Measurements from ENCODE around the gene SFTPA2. TPM values are rescaled to one million over a fixed set of nuclear protein-coding genes. Genes with fewer than 3 reads are reported as not detected.
"Not testable (repeated sequence)": the region's sequence is repeated elsewhere in the genome, so short reads cannot be mapped to it uniquely, and the experiment has no call there.

SFTPA2 gene
- total and polyA plus RNA-seq, 2 of the 4 experiments (the other 2 are of a cell fraction), result not detected

DNA sequence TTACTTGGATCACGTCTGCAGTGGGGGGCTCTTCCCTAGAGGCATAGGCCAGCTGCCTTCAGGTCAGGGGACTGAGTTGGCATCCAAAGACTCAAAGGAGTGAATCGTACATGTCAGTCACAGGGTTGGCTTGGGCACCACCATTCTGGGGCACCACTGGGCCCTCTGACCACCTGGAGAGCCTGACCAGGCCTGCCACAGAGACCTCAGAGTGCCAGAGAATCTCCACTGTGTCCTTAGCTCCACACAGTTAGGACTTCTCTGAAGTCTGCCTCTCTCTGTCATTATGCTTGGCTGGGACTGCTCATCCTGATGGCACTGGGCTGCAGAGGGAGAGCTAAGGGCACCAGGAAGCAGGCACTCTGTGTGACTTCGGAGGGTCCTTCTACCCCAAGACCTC, 34.4 kb upstream of the SFTPA2 start:
- H3K4me1 ChIP-seq (ENCODE audit: control insufficient read depth, insufficient read depth, low read length); H4K91ac ChIP-seq (ENCODE audit: insufficient read depth, low read depth, low read length); H3K9me3 ChIP-seq (ENCODE audit: control insufficient read depth, insufficient read depth, low read length); H4K5ac ChIP-seq (ENCODE audit: low read depth, low read length); H2AK5ac ChIP-seq (ENCODE audit: low read depth, low read length); H3K4me2 ChIP-seq (ENCODE audit: low read depth, low read length); H3K36me3 ChIP-seq (ENCODE audit: control insufficient read depth, insufficient read depth, low read length); H4K20me1 ChIP-seq (ENCODE audit: insufficient read depth, low read length); H3K56ac ChIP-seq (ENCODE audit: extremely low read depth, insufficient read depth, low read length); H3K4me3 ChIP-seq (ENCODE audit: insufficient read depth, low read depth, low read length); H3K18ac ChIP-seq (ENCODE audit: low read depth, low read length); H2BK120ac ChIP-seq (ENCODE audit: low read depth, low read length); H3K27me3 ChIP-seq (ENCODE audit: control insufficient read depth, insufficient read depth, low read length); H2BK15ac ChIP-seq (ENCODE audit: low read depth, low read length); ATAC-seq (ENCODE audit: low read depth); H3K9ac ChIP-seq (ENCODE audit: low read depth, low read length); DNase-seq; POLR2A ChIA-PET (ENCODE audit: unreplicated experiment); H3K27ac ChIP-seq (ENCODE audit: insufficient read depth, low read length); in situ Hi-C loops (cut with MboI; ENCODE audit: low sequenced_read_pairs); H4K8ac ChIP-seq (ENCODE audit: low read depth in 2 of 2, low read length in 2 of 2); H2AK9ac ChIP-seq (replicated peaks; ENCODE audit: low read depth, low read length, poor library complexity); H2AFZ ChIP-seq (replicated peaks; ENCODE audit: low read length, poor library complexity); H3K23ac ChIP-seq (ENCODE audit: low read depth, low read length); dilution Hi-C loops (cut with HindIII; ENCODE audit: low sequenced_read_pairs, unreplicated experiment); H3K79me1 ChIP-seq (ENCODE audit: low read depth in 1 of 2, low read length in 2 of 2); intact Hi-C loops (cut with micrococcal nuclease); H2BK20ac ChIP-seq (ENCODE audit: low read depth, low read length); CTCF ChIA-PET; H3K4ac ChIP-seq (ENCODE audit: low read depth, low read length); H3K14ac ChIP-seq (replicated peaks; ENCODE audit: low read depth, low read length); BruUV-seq (replicated peaks); H2BK5ac ChIP-seq (ENCODE audit: low read depth, low read length, poor library complexity, severe bottlenecking); H3K9me1 ChIP-seq (ENCODE audit: insufficient read depth, low read length): not testable (repeated sequence)
- WGBS, 2 experiments (ENCODE audit: extremely low coverage in 2 of 2, insufficient read length in 1 of 2), result 43% methylated on average over 1 of the region's 3 CpGs; no CpG with 5 or more reads in 1 of the 2 experiments
